ENCODE measurements around the gene MRGPRD. TPM values are rescaled to one million over a fixed set of nuclear protein-coding genes. Genes with fewer than 3 reads are reported as not detected.

Gene MRGPRD
- total and polyA plus RNA-seq, 2 of the 8 experiments (the other 6 are each of a cell fraction or from before 2014, with no cell fraction given) = not detected

GRCh38 chr11:68977781-68978625 is 2.8 kb downstream of the MRGPRD start:
- no peak overlapping the region for H3K18ac ChIP-seq (ENCODE audit: extremely low read depth, low read length)
- CTCF ChIA-PET (ENCODE audit: partially characterized antibody) = no interaction called here
- DNase-seq (ENCODE audit: low read depth in 1 of 2, low spot score in 2 of 2) = no peak
- TF ChIP-seq NRF1 (IDR thresholded peaks at IDR 0.05; ENCODE audit: low read depth, low read length) = no peak

More at GRCh38 chr11:68977781-68978625, 2.8 kb downstream of the MRGPRD start:
- no peaks in the 10 kb centered on the region; a peak in 2 of 7 replicates for H3K27me3 ChIP-seq (replicated peaks in 1 of 4; ENCODE audit: control insufficient read depth in 3 of 4, extremely low read depth in 1 of 4, insufficient read depth in 3 of 4, low read length in 3 of 4)
- FAIRE-seq = no peak
- POLR2A ChIA-PET (ENCODE audit: partially characterized antibody) = no interaction called here
- H4K20me1 ChIP-seq (replicated peaks in 1 of 2; ENCODE audit: control insufficient read depth in 1 of 2, insufficient read depth in 2 of 2, low read length in 2 of 2) = no peaks in the 10 kb centered on the region
- no peak overlapping the region for H2BK5ac ChIP-seq (ENCODE audit: low read depth, low read length)
- H3K79me1 ChIP-seq (ENCODE audit: low read depth, low read length) = no peaks in the 10 kb centered on the region
- no peak overlapping the region for H2AFZ ChIP-seq (ENCODE audit: low read length)
- H4K91ac ChIP-seq (replicated peaks; ENCODE audit: insufficient read length, low read length) = no peak overlapping the region
- H3K14ac ChIP-seq (ENCODE audit: insufficient read length) = no peak overlapping the region
- H3K4ac ChIP-seq (replicated peaks; ENCODE audit: insufficient read length, low read depth, low read length) = no peak overlapping the region
- no peak overlapping the region for H3K4me3 ChIP-seq (ENCODE audit: extremely low read depth in 1 of 4, insufficient read depth in 2 of 4, low read depth in 3 of 4, low read length in 4 of 4)
- H3K23me2 ChIP-seq (ENCODE audit: low read depth, low read length) = no peaks in the 10 kb centered on the region
- no peak overlapping the region for H3K23ac ChIP-seq (ENCODE audit: insufficient read length)
- no peaks in the 10 kb centered on the region for H3K36me3 ChIP-seq (ENCODE audit: control insufficient read depth in 2 of 4, insufficient read depth in 4 of 4, low read length in 3 of 4)
- no peak overlapping the region for H2BK20ac ChIP-seq (ENCODE audit: low read length)
- no peak overlapping the region for H2AK5ac ChIP-seq (ENCODE audit: low read depth, low read length)
- no peak overlapping the region for H3K56ac ChIP-seq (replicated peaks; ENCODE audit: insufficient read length, low read depth, low read length)
- no peak overlapping the region for H3K27ac ChIP-seq (ENCODE audit: low read depth, low read length)
- H2BK12ac ChIP-seq (ENCODE audit: low read depth, low read length) = no peak overlapping the region
- no peak overlapping the region for H2BK120ac ChIP-seq (replicated peaks; ENCODE audit: low read depth, low read length)
- 89% methylated on average over 14 of the region's 14 CpGs; no CpG with 5 or more reads in 1 of the 2 experiments for WGBS, 2 experiments (ENCODE audit: extremely low coverage in 1 of 2, insufficient coverage in 1 of 2, insufficient read length in 1 of 2, insufficient replicate concordance in 2 of 2, low coverage in 1 of 2, low lambda C conversion rate in 2 of 2, missing lambda C conversion rate in 1 of 2)
- peaks cover 0 to 3% (median 1%) of the 10 kb centered on the region in 4 experiments; a peak in 1 of 7 replicates for H3K4me1 ChIP-seq (replicated peaks in 1 of 4; ENCODE audit: control insufficient read depth in 3 of 4, insufficient read depth in 4 of 4, low read length in 3 of 4)
- no peak overlapping the region for H2BK15ac ChIP-seq (ENCODE audit: low read length)
- no peak overlapping the region for H3K9ac ChIP-seq (replicated peaks in 1 of 4; ENCODE audit: extremely low read depth in 1 of 4, low read depth in 3 of 4, low read length in 3 of 4)
- H3K79me2 ChIP-seq (ENCODE audit: control insufficient read depth in 1 of 2, insufficient read depth in 2 of 2, low read length in 2 of 2) = no peaks in the 10 kb centered on the region
- H4K5ac ChIP-seq (ENCODE audit: insufficient read length, low read depth, low read length) = no peak overlapping the region
- H3K9me3 ChIP-seq (ENCODE audit: insufficient read depth in 2 of 2, low read depth in 1 of 2, low read length in 1 of 2) = peaks cover 4 to 5% of the 10 kb centered on the region in 2 experiments; a peak in 2 of 4 replicates
- no peak overlapping the region for H3K4me2 ChIP-seq (ENCODE audit: insufficient read depth in 1 of 2, low read depth in 2 of 2, low read length in 2 of 2)
- no peak overlapping the region; the same call in 1 of the 2 replicates for H4K8ac ChIP-seq (ENCODE audit: extremely low read depth, insufficient read depth, low read length)

Measured in H1 (cell line).